Measurements from ENCODE around the gene TRIM33.

DNA sequence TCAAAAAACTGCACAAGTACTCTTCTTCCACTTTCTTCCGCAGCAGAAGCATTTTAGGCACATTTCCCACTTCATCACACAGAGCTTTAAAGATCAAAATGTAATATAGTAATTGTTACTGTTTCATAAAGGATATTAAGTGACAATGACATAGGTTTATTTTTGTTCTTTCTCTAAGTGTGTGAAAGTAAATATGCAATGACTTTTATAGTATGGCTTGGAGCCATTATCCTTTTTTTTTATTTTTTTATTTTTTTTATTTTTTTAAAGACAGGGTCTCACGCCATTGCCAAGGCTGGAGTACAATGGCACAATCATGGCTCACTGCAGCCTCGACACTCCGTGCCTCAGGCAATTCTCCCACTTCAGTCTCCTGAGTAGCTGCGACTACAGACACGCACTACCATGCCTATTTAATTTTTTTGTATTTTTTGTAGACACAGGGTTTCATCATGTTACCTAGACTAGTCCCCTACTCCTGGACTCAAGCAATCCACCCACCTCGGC, 7.0 kb downstream of the TRIM33 start:
- TF ChIP-seq POLR2A (IDR thresholded peaks at IDR 0.05): no peak
- TF ChIP-seq CTCF (IDR thresholded peaks at IDR 0.05): no peak

All from Peyer's patch (tissue), 4 donors.